Measurements from ENCODE around the gene KYNU.
"Not testable (repeated sequence)": the region's sequence is repeated elsewhere in the genome, so short reads cannot be mapped to it uniquely, and the experiment has no call there.

KYNU gene

DNA sequence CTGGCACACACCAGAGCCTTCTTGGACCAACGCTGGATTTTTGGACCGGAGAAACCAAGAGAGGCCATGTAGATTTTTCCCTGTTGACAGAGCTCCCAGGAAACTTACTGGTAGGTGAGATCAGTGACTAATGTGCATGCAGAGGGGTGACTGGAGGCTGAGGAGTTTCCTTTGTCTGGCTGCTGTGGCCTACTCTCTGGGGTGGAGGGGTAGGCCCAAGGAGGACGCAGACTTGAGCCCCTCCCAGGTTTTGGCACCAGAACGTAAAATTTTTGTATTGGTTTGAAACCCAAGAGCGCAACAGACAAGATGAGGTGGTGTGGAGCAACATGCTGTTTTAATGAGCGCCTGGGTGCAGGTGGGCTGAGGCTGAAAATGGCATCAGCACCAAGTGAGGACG, 59.2 kb downstream of the KYNU start:
- Histone ChIP-seq H3K9me3 (ENCODE audit: control insufficient read depth in 2 of 2, low read length in 2 of 2) (no peaks in the 10 kb centered on the region), H3K27me3 (ENCODE audit: control insufficient read depth in 2 of 2, insufficient read depth in 2 of 2, low read length in 2 of 2) (no peaks in the 10 kb centered on the region), H3K9ac (ENCODE audit: low read depth in 1 of 2, low read length in 2 of 2) (no peak overlapping the region), H3K4me1 (ENCODE audit: control insufficient read depth in 2 of 2, insufficient read depth in 2 of 2, low read length in 2 of 2) (no peaks in the 10 kb centered on the region), H3K36me3 (ENCODE audit: control insufficient read depth in 2 of 2, insufficient read depth in 2 of 2, low read length in 2 of 2) (no peaks in the 10 kb centered on the region), H3K4me3 (ENCODE audit: low read length in 2 of 2) (no peak overlapping the region), H3K27ac (ENCODE audit: low read depth in 2 of 2, low read length in 2 of 2) (no peak overlapping the region)

DNA sequence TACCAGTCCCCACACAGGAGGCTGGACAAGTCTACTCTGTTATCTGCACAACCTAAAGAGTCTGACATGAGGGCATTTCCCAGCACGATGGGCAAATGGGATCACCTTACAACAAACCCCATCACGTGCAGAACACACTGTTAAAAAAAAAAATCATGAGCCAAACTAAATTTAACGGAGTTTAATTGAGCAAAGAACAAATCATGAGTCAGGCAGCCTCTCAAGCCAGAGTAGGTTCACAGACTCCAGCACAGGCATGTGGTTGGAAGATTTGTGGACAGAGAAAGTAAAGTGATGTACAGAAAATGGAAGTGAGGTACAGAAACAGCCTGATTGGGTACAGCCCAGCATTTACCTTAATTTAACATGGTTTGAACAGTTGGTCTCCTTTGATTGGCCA, 59.9 kb downstream of the KYNU start:
- Histone ChIP-seq H3K9ac (ENCODE audit: low read depth in 1 of 2, low read length in 2 of 2) (no peak overlapping the region), H3K9me3 (ENCODE audit: control insufficient read depth in 2 of 2, low read length in 2 of 2) (no peaks in the 10 kb centered on the region), H3K27me3 (ENCODE audit: control insufficient read depth in 2 of 2, insufficient read depth in 2 of 2, low read length in 2 of 2) (no peaks in the 10 kb centered on the region), H3K36me3 (ENCODE audit: control insufficient read depth in 2 of 2, insufficient read depth in 2 of 2, low read length in 2 of 2) (no peaks in the 10 kb centered on the region), H3K4me3 (ENCODE audit: low read length in 2 of 2) (no peak overlapping the region), H3K27ac (ENCODE audit: low read depth in 2 of 2, low read length in 2 of 2) (no peak overlapping the region), H3K4me1 (ENCODE audit: control insufficient read depth in 2 of 2, insufficient read depth in 2 of 2, low read length in 2 of 2) (no peaks in the 10 kb centered on the region)

DNA sequence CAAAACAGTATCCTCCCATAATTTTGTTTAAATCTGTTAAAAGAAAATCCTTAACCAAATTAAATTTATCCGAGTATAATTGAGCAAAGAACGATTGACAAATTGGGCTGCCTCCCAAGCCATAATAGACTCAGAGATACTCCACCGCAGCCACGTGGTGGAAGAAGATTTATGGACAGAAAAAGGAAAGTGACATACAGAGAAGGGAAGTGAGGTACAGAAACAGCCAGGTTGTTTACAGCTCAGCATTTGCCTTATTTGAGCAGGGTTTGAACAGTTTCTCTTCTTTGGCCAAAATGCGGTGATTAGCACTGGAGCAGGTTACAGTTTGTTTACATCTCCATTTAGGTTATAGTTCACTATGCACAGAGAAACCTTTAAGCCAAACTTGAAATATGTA, 60.8 kb downstream of the KYNU start:
- H3K4me3 ChIP-seq (ENCODE audit: low read length in 2 of 2) = no peak overlapping the region
- no peaks in the 10 kb centered on the region for H3K36me3 ChIP-seq (ENCODE audit: control insufficient read depth in 2 of 2, insufficient read depth in 2 of 2, low read length in 2 of 2)
- no peak overlapping the region for H3K27ac ChIP-seq (ENCODE audit: low read depth in 2 of 2, low read length in 2 of 2)
- H3K9ac ChIP-seq (ENCODE audit: low read depth in 1 of 2, low read length in 2 of 2) = no peak overlapping the region
- no peaks in the 10 kb centered on the region for H3K4me1 ChIP-seq (ENCODE audit: control insufficient read depth in 2 of 2, insufficient read depth in 2 of 2, low read length in 2 of 2)
- no peaks in the 10 kb centered on the region for H3K27me3 ChIP-seq (ENCODE audit: control insufficient read depth in 2 of 2, insufficient read depth in 2 of 2, low read length in 2 of 2)
- no peaks in the 10 kb centered on the region for H3K9me3 ChIP-seq (ENCODE audit: control insufficient read depth in 2 of 2, low read length in 2 of 2)

DNA sequence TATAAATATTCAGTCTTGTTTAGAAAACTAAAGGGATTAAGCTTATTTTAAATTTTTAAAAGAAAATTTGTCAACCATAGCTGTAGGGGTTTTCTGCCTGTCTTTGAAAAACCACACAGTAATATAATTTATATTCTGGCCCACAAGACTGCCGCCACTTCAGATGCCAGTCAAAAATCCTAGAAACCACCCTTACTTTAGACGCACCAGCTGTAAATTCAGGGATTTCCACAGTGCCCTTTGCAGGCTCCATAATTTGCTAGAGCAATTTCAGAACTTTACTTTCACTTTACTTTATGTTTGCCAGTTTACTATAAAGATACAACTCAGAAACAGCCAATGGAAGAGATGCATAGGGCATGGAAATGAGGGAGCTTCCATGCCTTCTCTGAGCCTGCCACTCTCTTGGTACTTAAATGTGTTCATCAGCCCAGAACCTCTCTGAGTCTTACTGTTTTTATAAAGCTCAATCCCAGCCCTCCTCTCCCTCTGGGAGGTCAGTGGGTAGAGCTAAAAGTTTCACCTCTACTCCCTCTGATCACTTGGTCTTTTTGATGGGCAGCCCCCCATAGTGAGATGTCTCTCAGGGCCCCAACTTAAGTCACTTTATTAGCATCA, 63.3 kb downstream of the KYNU start:
- Histone ChIP-seq H3K27me3 (ENCODE audit: control insufficient read depth in 2 of 2, insufficient read depth in 2 of 2, low read length in 2 of 2) (no peaks in the 10 kb centered on the region), H3K27ac (ENCODE audit: low read depth in 2 of 2, low read length in 2 of 2) (no peak overlapping the region), H3K9ac (ENCODE audit: low read depth in 1 of 2, low read length in 2 of 2) (no peak overlapping the region), H3K4me3 (ENCODE audit: low read length in 2 of 2) (no peak overlapping the region), H3K36me3 (ENCODE audit: control insufficient read depth in 2 of 2, insufficient read depth in 2 of 2, low read length in 2 of 2) (no peaks in the 10 kb centered on the region), H3K4me1 (ENCODE audit: control insufficient read depth in 2 of 2, insufficient read depth in 2 of 2, low read length in 2 of 2) (no peaks in the 10 kb centered on the region), H3K9me3 (ENCODE audit: control insufficient read depth in 2 of 2, low read length in 2 of 2) (no peaks in the 10 kb centered on the region)

DNA sequence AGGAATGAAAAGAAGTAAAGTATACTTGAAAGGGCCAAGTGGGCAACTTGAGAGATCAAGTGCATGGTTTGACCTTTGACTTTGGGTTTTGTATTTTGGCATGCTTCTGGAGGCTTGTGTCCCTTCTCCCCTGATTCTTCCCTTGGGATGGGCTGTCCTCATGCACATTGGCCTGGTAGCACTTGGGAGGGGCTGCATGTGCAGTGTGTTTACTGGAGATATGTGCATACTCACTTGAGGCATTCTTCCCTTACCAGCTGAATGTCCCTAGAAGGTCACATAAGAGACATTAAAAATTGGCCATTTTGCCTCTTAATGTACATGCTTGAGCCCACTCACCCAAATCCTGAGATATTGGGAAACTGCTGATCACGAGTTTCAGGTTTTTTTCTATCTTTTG, 65.2 kb downstream of the KYNU start:
- Histone ChIP-seq H3K9ac (ENCODE audit: low read depth in 1 of 2, low read length in 2 of 2) (no peak overlapping the region), H3K9me3 (ENCODE audit: control insufficient read depth in 2 of 2, low read length in 2 of 2) (no peaks in the 10 kb centered on the region), H3K27ac (ENCODE audit: low read depth in 2 of 2, low read length in 2 of 2) (no peak overlapping the region)

DNA sequence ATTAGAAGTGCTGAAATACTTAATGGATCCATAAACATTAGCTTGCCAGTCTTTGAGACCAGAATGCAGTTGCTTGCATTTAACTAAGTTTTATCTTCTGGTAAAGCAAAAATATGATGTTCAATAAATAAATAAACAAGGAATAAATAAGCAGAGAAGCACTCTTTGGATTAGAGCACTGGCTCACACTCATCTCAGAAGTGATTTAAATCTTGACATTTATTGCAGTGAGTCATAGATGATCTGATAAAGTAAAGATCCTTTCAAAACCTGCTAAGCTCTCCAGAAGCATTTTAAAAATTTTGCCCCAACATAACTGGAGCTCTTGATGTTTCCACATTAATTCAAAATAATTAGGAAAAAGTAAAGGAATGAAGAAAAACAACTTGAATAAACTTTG, 66.8 kb downstream of the KYNU start:
- H3K9ac ChIP-seq (ENCODE audit: low read depth in 1 of 2, low read length in 2 of 2) = no peak overlapping the region
- H3K4me1 ChIP-seq (ENCODE audit: control insufficient read depth in 2 of 2, insufficient read depth in 2 of 2, low read length in 2 of 2) = no peaks in the 10 kb centered on the region
- H3K36me3 ChIP-seq (ENCODE audit: control insufficient read depth in 2 of 2, insufficient read depth in 2 of 2, low read length in 2 of 2) = no peaks in the 10 kb centered on the region
- no peak overlapping the region for H3K27ac ChIP-seq (ENCODE audit: low read depth in 2 of 2, low read length in 2 of 2)
- no peaks in the 10 kb centered on the region for H3K27me3 ChIP-seq (ENCODE audit: control insufficient read depth in 2 of 2, insufficient read depth in 2 of 2, low read length in 2 of 2)
- no peaks in the 10 kb centered on the region for H3K9me3 ChIP-seq (ENCODE audit: control insufficient read depth in 2 of 2, low read length in 2 of 2)
- H3K4me3 ChIP-seq (ENCODE audit: low read length in 2 of 2) = no peak overlapping the region

More for the DNA sequence above, 65.2 kb downstream of the KYNU start:
- H3K27me3 ChIP-seq (ENCODE audit: control insufficient read depth in 2 of 2, insufficient read depth in 2 of 2, low read length in 2 of 2) = no peaks in the 10 kb centered on the region
- no peaks in the 10 kb centered on the region for H3K36me3 ChIP-seq (ENCODE audit: control insufficient read depth in 2 of 2, insufficient read depth in 2 of 2, low read length in 2 of 2)
- no peaks in the 10 kb centered on the region for H3K4me1 ChIP-seq (ENCODE audit: control insufficient read depth in 2 of 2, insufficient read depth in 2 of 2, low read length in 2 of 2)
- H3K4me3 ChIP-seq (ENCODE audit: low read length in 2 of 2) = no peak overlapping the region

DNA sequence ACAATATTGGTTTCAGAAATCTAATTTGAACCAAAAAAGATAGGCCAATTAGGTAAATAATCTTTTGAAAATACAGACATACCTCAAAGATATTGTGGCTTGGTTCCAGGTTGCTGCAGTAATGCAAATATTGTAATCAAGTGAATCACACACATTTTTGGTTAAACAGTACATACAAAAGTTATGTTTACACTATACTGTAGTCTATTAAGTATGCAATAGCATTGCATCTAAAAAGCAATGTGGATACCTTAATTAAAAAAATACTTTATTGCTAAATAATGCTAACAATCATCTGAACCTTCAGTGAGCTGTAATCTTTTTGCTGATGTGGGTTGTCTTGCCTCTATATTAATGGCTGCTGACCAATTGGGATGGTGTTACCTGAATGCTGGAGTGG, 67.3 kb downstream of the KYNU start:
- Histone ChIP-seq H3K36me3 (ENCODE audit: control insufficient read depth in 2 of 2, insufficient read depth in 2 of 2, low read length in 2 of 2) (no peaks in the 10 kb centered on the region), H3K27me3 (ENCODE audit: control insufficient read depth in 2 of 2, insufficient read depth in 2 of 2, low read length in 2 of 2) (no peaks in the 10 kb centered on the region), H3K4me3 (ENCODE audit: low read length in 2 of 2) (no peak overlapping the region), H3K27ac (ENCODE audit: low read depth in 2 of 2, low read length in 2 of 2) (no peak overlapping the region), H3K9me3 (ENCODE audit: control insufficient read depth in 2 of 2, low read length in 2 of 2) (no peaks in the 10 kb centered on the region), H3K9ac (ENCODE audit: low read depth in 1 of 2, low read length in 2 of 2) (no peak overlapping the region), H3K4me1 (ENCODE audit: control insufficient read depth in 2 of 2, insufficient read depth in 2 of 2, low read length in 2 of 2) (no peaks in the 10 kb centered on the region)

DNA sequence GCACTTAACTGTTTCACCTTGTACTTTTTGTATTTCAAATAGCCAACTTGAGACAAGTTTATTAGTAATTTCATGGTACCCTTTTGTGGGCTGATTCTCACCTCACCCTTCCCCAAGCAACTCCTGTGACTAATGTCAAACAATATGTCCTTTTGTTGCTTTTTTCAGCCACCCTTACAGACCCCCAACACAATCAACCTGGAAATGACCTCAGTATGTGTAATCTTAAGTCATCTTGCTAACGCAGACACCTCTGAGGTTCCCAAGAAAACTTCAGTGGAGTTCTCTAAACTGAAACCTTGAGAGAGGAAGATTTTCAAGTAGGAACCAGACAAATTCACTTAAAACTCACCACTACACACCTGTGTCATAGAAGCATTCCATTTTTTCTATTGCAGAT, 69.5 kb downstream of the KYNU start:
- Histone ChIP-seq H3K4me1 (ENCODE audit: control insufficient read depth in 2 of 2, insufficient read depth in 2 of 2, low read length in 2 of 2) (no peaks in the 10 kb centered on the region), H3K9me3 (ENCODE audit: control insufficient read depth in 2 of 2, low read length in 2 of 2) (no peaks in the 10 kb centered on the region), H3K4me3 (ENCODE audit: low read length in 2 of 2) (no peak overlapping the region), H3K9ac (ENCODE audit: low read depth in 1 of 2, low read length in 2 of 2) (no peak overlapping the region), H3K27ac (ENCODE audit: low read depth in 2 of 2, low read length in 2 of 2) (no peak overlapping the region), H3K27me3 (ENCODE audit: control insufficient read depth in 2 of 2, insufficient read depth in 2 of 2, low read length in 2 of 2) (no peaks in the 10 kb centered on the region), H3K36me3 (ENCODE audit: control insufficient read depth in 2 of 2, insufficient read depth in 2 of 2, low read length in 2 of 2) (no peaks in the 10 kb centered on the region)

DNA sequence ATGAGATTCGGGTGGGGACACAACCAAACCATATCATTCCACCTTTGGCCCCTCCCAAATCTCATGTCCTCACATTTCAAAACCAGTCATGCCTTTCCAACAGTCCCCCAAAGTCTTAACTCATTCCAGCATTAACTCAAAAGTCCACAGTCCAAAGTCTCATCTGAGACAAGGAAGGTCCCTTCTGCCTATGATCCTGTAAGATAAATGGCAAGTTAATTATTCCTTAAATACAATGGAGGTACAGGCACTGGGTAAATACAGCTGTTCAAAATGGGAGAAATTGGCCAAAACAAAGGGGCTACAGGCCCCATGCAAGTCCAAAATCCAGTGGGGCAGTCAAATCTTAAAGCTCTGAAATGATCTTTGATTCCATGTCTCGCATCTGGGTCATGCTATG, 71.3 kb downstream of the KYNU start:
- not testable (repeated sequence) for H3K27me3 ChIP-seq (ENCODE audit: control insufficient read depth in 2 of 2, insufficient read depth in 2 of 2, low read length in 2 of 2); H3K36me3 ChIP-seq (ENCODE audit: control insufficient read depth in 2 of 2, insufficient read depth in 2 of 2, low read length in 2 of 2)

DNA sequence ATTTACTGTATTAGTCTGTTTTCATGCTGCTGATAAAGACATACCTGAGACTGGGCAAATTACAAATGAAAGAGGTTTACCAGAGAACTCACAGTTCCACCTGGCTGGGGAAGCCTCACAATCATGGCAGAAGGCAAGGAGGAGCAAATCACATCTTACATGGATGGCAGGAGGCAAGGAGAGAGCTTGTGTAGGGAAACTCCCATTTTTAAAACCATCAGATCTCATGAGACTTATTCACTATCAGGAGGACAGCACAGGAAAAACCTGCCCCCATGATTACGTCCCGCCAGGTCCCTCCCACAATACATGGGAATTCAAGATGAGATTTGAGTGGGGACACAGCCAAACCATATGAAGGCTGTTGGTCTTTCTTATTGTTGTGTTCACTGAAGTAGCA, 72.9 kb downstream of the KYNU start:
- H3K27me3 ChIP-seq (ENCODE audit: control insufficient read depth in 2 of 2, insufficient read depth in 2 of 2, low read length in 2 of 2); H3K4me1 ChIP-seq (ENCODE audit: control insufficient read depth in 2 of 2, insufficient read depth in 2 of 2, low read length in 2 of 2); H3K9ac ChIP-seq (ENCODE audit: low read depth in 1 of 2, low read length in 2 of 2); H3K36me3 ChIP-seq (ENCODE audit: control insufficient read depth in 2 of 2, insufficient read depth in 2 of 2, low read length in 2 of 2); H3K27ac ChIP-seq (ENCODE audit: low read depth in 2 of 2, low read length in 2 of 2); H3K4me3 ChIP-seq (ENCODE audit: low read length in 2 of 2); H3K9me3 ChIP-seq (ENCODE audit: control insufficient read depth in 2 of 2, low read length in 2 of 2): not testable (repeated sequence)

More for the DNA sequence above, 71.3 kb downstream of the KYNU start:
- H3K9ac ChIP-seq (ENCODE audit: low read depth in 1 of 2, low read length in 2 of 2); H3K9me3 ChIP-seq (ENCODE audit: control insufficient read depth in 2 of 2, low read length in 2 of 2); H3K4me1 ChIP-seq (ENCODE audit: control insufficient read depth in 2 of 2, insufficient read depth in 2 of 2, low read length in 2 of 2); H3K27ac ChIP-seq (ENCODE audit: low read depth in 2 of 2, low read length in 2 of 2); H3K4me3 ChIP-seq (ENCODE audit: low read length in 2 of 2): not testable (repeated sequence)
